Memory B cell (primary cell): Measurements from ENCODE around the gene PPP2R5D.
"Not testable (repeated sequence)": the region's sequence is repeated elsewhere in the genome, so short reads cannot be mapped to it uniquely, and the experiment has no call there.

Experiments used
- ATAC-seq: fragments of 150-1000 bp; cut with Tn5 transposase; 2 replicates; pipeline ENCODE4 v1.10.0; 2021; ENCODE audit warnings: low read depth, mild to moderate bottlenecking, moderate library complexity
- DNase-seq, 2 donors: peaks; one replicate each; pipeline ENCODE4 v3.0.0; 2022; ENCODE audit warnings: low spot score in 2 of 2
- H3K27ac Mint-ChIP-seq: one replicate; pipeline ENCODE4 v1.8.0; 2022; ENCODE audit warnings: mild to moderate bottlenecking, moderate library complexity, mixed read lengths
- H3K27me3 Mint-ChIP-seq: one replicate; pipeline ENCODE4 v1.8.0; 2022; ENCODE audit warnings: mixed read lengths
- H3K36me3 Mint-ChIP-seq: one replicate; pipeline ENCODE4 v1.8.0; 2022; ENCODE audit warnings: mild to moderate bottlenecking, mixed read lengths
- H3K4me1 Mint-ChIP-seq: one replicate; pipeline ENCODE4 v1.8.0; 2022; ENCODE audit warnings: mixed read lengths
- H3K4me3 Mint-ChIP-seq: one replicate; pipeline ENCODE4 v1.8.0; 2022; ENCODE audit warnings: mild to moderate bottlenecking, moderate library complexity, mixed read lengths
- H3K9me3 Mint-ChIP-seq: one replicate; pipeline ENCODE4 v1.8.0; 2022; ENCODE audit warnings: mixed read lengths

Gene PPP2R5D

DNA sequence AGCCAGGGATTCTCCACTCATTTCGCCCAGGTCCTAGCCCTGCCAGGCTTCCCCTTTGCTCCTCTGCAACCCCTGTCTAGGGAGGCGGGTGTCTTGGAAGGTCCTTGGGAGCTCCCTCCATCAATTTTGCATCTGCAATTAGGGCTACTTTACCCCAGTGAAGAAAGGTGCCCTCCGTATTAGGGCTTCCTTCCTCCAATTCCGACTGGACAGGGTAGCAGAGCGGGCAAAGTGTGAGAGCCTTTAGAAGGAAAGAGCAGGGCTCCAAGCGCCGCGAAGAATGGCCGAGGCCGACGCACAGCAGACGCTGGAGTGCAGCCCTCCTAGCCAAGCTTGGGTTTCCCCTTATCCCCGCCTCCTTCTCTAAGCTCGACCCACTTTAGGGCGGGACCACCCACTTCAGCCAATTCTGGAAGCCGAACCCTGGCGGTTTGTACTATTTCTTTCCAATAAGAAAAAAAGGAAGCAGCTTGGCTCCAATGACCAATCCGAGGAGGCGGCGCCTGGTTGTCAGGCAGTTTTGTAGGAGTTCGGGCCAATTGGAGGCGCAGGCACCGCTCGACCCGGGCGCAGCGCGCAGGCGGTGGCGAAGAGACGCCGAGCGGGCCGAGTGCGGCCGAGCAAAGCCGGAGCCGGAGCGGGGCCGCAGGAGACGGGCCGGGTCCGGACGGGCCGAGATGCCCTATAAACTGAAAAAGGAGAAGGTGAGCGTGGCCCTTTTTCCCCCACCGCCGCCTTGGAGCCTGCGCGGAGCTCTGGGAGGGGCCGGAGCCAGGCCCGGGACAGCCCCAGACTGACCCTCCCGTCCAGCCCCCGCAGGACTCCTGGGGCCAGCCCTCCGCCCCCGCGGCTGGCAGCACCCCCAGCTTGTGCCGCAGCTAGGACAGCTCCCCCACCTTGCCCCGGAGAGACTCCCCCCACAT lies at the start of gene PPP2R5D:
PPP2R5D (plus strand) TSS at position 570 of the 923 bp plus-strand sequence; CDS start at position 678, 108 bp downstream.
- H3K4me1 Mint-ChIP-seq = peaks cover 41% of the 10 kb centered on the region
- peaks cover 2% of the 10 kb centered on the region for H3K36me3 Mint-ChIP-seq
- H3K9me3 Mint-ChIP-seq = no peaks in the 10 kb centered on the region
- peak; percentile 91 for ATAC-seq
- no peaks in the 10 kb centered on the region for H3K27me3 Mint-ChIP-seq
- DNase-seq = peak; percentile 86 to 97
- peak within 1 kb of the TSS; percentile 90 for H3K27ac Mint-ChIP-seq
- peak within 1 kb of the TSS; percentile 98 for H3K4me3 Mint-ChIP-seq

GRCh38 chr6:42935322-42935721 lies 49.0 kb upstream of the PPP2R5D start:
- DNase-seq = no peak
- Mint-ChIP-seq H3K4me1 (peaks cover 40% of the 10 kb centered on the region), H3K27ac (peak overlapping the region; percentile 47), H3K9me3 (no peaks in the 10 kb centered on the region), H3K27me3 (no peaks in the 10 kb centered on the region), H3K36me3 (peaks cover 30% of the 10 kb centered on the region), H3K4me3 (no peak overlapping the region)
- peak; percentile 24 for ATAC-seq

GRCh38 chr6:42936398-42936797 lies 48.0 kb upstream of the PPP2R5D start:
- no peaks in the 10 kb centered on the region for H3K27me3 Mint-ChIP-seq
- H3K27ac Mint-ChIP-seq = peak overlapping the region; percentile 47
- H3K4me1 Mint-ChIP-seq = peaks cover 34% of the 10 kb centered on the region
- H3K36me3 Mint-ChIP-seq = peaks cover 30% of the 10 kb centered on the region
- ATAC-seq (no peak), DNase-seq (no peak)
- no peaks in the 10 kb centered on the region for H3K9me3 Mint-ChIP-seq
- H3K4me3 Mint-ChIP-seq = no peak overlapping the region

GRCh38 chr6:42937548-42938427 lies 46.6 kb upstream of the PPP2R5D start:
- Mint-ChIP-seq H3K27me3 (no peaks in the 10 kb centered on the region), H3K27ac (peak overlapping the region; percentile 3), H3K4me1 (peaks cover 23% of the 10 kb centered on the region), H3K4me3 (no peak overlapping the region), H3K9me3 (no peaks in the 10 kb centered on the region), H3K36me3 (peaks cover 26% of the 10 kb centered on the region)
- ATAC-seq (no peak), DNase-seq (no peak)

- DNase-seq = no peak
- Mint-ChIP-seq H3K36me3 (peaks cover 22% of the 10 kb centered on the region), H3K27ac (peak overlapping the region; percentile 3), H3K27me3 (no peaks in the 10 kb centered on the region), H3K9me3 (no peaks in the 10 kb centered on the region), H3K4me1 (peaks cover 17% of the 10 kb centered on the region), H3K4me3 (no peak overlapping the region)
- no peak for ATAC-seq
These were observed 46.0 kb upstream of the PPP2R5D start for GRCh38 chr6:42938428-42938796.

DNA sequence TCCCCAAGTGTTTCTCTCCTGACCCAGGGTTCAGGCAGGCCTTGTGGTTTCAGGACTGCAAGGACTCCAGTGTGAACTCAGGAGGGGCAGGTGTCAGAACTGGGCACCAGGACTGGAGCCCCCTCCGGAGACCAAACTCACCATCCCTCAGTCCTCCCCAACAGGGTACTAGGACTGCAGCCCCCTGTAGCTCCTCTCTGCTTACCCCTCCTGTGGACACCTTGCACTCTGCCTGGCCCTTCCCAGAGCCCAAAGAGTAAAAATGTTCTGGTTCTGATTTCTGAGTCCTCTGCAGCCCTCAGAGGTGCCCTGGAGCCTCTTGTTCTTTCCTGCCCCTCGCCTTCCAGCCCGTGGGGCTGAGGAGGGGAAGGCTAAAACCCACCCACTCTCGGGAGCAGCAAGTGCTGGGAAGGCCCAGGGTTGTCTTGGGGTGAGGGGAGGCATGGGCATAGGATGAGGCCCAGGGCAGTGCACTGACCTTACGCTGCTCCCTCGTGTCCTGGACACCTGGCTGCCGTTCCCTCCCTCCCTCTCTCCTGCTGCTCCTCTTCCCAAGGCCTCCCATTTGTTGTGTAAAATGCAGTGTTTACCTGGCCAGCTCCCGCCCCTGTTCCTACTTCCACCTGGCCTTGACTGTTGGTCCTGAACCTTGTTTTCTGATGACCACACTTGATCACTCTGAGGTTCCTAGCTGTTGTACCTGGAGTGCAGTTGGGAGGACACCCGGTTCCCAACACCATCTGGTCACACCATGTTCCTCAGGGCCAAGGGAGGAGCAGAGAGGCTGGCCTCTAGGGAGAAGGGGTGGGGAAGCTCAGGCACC lies 45.2 kb upstream of the PPP2R5D start:
- H3K36me3 Mint-ChIP-seq = peaks cover 19% of the 10 kb centered on the region
- H3K27ac Mint-ChIP-seq = no peak overlapping the region
- DNase-seq = no peak

GRCh38 chr6:42939810-42940167 lies 44.6 kb upstream of the PPP2R5D start:
- Mint-ChIP-seq H3K4me1 (peaks cover 9% of the 10 kb centered on the region), H3K36me3 (peaks cover 19% of the 10 kb centered on the region), H3K27me3 (no peaks in the 10 kb centered on the region), H3K4me3 (no peak overlapping the region), H3K9me3 (no peaks in the 10 kb centered on the region), H3K27ac (peak overlapping the region; percentile 45)
- no peak for DNase-seq
- no peak for ATAC-seq

More for the DNA sequence above, 45.2 kb upstream of the PPP2R5D start:
- ATAC-seq = no peak
- Mint-ChIP-seq H3K4me1 (peaks cover 11% of the 10 kb centered on the region), H3K4me3 (no peak overlapping the region), H3K9me3 (no peaks in the 10 kb centered on the region), H3K27me3 (no peaks in the 10 kb centered on the region)

DNA sequence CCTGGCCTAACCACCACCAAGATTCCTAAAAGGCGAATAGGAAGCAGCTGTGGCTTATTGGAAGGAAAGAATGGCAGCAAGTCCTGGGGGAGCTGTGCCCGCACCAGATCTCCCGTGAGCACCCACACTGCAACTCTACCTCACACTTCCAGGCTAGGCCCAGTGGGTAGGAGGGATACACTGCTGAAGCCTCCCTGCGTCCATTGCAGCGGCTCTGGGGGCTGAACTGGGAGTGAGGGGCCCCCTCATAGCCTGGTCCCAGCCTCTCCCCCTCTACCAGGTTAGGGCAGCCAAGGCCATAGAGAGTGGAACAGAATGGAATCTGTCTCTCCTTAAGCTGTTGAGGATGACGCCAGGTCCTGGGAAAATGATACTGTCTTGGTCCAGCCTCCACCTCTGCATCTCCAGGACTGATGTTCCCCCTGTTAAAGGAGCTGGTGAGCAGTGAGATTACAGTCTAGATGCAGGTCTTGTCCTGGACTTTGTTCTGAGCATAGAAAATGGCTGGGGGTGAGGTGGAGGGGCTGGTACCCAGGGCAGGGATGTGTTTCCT lies 43.8 kb upstream of the PPP2R5D start:
- peaks cover 17% of the 10 kb centered on the region for H3K36me3 Mint-ChIP-seq
- peak overlapping the region; percentile 45 for H3K27ac Mint-ChIP-seq
- DNase-seq (no peak), ATAC-seq (no peak)
- no peaks in the 10 kb centered on the region for H3K27me3 Mint-ChIP-seq
- peaks cover 7% of the 10 kb centered on the region for H3K4me1 Mint-ChIP-seq
- H3K4me3 Mint-ChIP-seq = no peak overlapping the region
- no peaks in the 10 kb centered on the region for H3K9me3 Mint-ChIP-seq

DNA sequence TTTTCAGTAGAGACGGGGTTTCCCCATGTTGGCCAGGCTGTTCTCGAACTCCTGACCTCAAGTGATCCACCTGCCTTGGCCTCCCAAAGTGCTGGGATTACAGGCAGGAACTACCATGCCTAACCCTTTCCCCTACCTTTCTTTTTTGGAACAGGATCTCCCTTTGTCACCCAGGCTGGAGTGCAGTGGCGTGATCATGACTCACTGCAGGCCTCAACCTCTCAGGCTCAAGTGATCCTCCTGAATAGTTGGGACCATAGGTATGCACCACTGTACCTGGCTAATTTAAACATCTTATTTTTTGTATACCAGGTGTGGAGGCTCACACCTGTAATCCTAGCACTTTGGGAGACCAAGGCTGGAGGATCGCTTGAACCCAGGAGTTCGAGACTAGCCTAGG lies 43.0 kb upstream of the PPP2R5D start:
- ATAC-seq, DNase-seq, H3K9me3 Mint-ChIP-seq, H3K4me1 Mint-ChIP-seq, H3K27me3 Mint-ChIP-seq, H3K4me3 Mint-ChIP-seq: not testable (repeated sequence)
- H3K27ac Mint-ChIP-seq = peak overlapping the region; percentile 45
- peaks cover 17% of the 10 kb centered on the region for H3K36me3 Mint-ChIP-seq

DNA sequence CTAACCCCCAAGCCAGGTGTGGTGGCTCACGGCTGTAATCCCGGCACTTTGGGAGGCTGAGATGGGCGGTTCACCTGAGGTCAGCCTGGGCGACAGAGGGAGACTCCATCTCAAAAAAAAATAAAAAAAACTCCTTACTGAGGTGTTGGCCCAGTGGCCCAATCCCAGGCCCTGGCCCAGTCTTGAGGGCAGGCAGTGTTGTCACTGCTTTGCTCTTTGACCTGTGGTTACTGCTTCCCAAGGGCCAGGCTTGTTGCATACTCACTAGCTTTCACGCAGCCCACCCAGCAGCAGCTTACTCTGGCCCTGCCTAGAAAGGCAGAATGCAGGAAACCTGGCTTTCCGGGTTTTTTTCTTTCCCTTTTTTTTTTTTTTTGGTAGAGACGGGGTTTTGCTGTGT lies 41.9 kb upstream of the PPP2R5D start:
- Mint-ChIP-seq H3K27ac (no peak overlapping the region), H3K27me3 (no peaks in the 10 kb centered on the region), H3K36me3 (peaks cover 12% of the 10 kb centered on the region), H3K4me3 (no peak overlapping the region), H3K4me1 (peaks cover 5% of the 10 kb centered on the region), H3K9me3 (no peaks in the 10 kb centered on the region)
- DNase-seq = no peak
- no peak for ATAC-seq

DNA sequence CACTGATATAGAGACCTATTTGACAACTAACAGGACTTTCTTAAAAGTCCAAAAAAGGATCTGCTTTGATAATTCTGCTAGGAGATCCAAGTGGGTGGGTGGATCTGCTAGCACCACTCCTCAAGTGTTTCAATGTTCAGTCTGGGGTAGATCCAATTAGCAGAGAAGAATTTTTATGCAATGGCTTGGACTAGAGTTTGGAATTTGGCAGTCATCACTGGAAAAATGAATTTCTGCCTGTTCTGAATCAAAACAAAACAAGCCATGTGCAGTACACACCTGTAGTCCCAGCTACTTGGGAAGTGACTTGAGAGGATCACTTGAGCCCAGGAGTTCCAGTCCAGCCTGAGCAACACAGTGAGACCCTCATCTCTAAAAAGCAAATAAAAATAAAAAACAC lies 36.4 kb upstream of the PPP2R5D start:
- Mint-ChIP-seq H3K9me3 (no peaks in the 10 kb centered on the region), H3K27me3 (no peaks in the 10 kb centered on the region), H3K4me1 (no peaks in the 10 kb centered on the region), H3K4me3 (no peak overlapping the region), H3K27ac (peak overlapping the region; percentile 70), H3K36me3 (peaks cover 6% of the 10 kb centered on the region)
- ATAC-seq = no peak
- no peak for DNase-seq

DNA sequence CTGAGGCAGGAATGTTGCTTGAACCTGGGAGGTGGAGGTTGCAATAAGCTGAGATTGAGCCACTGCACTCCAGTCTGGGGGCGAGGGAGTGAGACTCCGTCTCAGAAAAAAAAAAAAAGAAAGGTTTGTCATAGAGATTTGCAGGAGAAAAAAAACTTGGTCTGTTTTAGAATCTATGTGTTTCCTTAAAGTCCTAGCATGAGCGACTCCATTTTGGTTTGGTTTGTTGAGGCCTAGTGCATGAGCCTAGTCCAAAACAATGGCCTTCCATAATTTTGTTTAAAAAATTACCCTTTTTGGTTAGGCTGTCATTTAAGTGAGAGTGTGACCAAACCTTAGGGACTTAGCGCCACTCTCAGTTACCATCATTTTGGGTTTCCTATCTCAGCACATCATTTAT lies 32.0 kb upstream of the PPP2R5D start:
- no peaks in the 10 kb centered on the region for H3K4me1 Mint-ChIP-seq
- no peaks in the 10 kb centered on the region for H3K9me3 Mint-ChIP-seq
- H3K4me3 Mint-ChIP-seq = no peak overlapping the region
- H3K36me3 Mint-ChIP-seq = peaks cover 8% of the 10 kb centered on the region
- ATAC-seq (no peak), DNase-seq (no peak)
- H3K27me3 Mint-ChIP-seq = no peaks in the 10 kb centered on the region
- H3K27ac Mint-ChIP-seq = no peak overlapping the region

GRCh38 chr6:42954405-42954804 lies 30.0 kb upstream of the PPP2R5D start:
- not testable (repeated sequence) for H3K27me3 Mint-ChIP-seq, H3K4me1 Mint-ChIP-seq, H3K27ac Mint-ChIP-seq, ATAC-seq, H3K4me3 Mint-ChIP-seq, H3K9me3 Mint-ChIP-seq, H3K36me3 Mint-ChIP-seq, DNase-seq
